ENCODE results near the gene BABAM2.

The BABAM2 gene

DNA sequence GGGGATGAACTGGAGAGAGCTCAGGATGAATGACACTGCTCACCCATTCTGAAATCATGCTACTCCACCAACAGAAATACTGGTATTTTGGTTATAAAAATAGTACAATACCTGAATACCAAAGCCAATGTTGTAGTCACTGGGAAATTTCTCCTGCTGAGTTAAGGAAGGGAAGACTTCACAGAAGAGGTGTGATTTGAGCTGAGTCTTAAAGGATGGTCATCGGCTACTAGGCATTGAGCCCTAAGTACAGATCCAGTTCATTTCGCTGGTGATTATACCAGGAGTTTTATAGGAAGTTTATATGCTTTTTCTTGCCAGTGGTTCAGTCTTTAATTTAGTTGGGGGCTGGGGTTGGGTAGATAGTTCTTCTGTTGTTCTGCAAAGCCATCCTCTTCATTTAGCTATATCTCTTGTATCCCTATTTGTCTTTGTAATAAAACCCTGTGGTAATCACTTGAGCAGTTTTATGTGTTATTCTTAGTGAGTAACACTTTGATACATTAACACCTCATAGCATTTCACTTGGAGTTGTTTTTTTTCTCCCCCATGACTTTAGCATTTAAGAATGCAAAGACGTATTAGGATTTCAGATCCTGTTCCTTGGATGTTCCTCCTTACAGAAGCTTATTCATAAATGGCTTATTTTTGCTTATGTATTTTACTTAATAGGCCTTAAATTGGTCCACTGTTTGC lies 262.2 kb downstream of the BABAM2 start:
- in situ Hi-C loops (cut with HindIII; ENCODE audit: low sequenced_read_pairs) = no loop called here

DNA sequence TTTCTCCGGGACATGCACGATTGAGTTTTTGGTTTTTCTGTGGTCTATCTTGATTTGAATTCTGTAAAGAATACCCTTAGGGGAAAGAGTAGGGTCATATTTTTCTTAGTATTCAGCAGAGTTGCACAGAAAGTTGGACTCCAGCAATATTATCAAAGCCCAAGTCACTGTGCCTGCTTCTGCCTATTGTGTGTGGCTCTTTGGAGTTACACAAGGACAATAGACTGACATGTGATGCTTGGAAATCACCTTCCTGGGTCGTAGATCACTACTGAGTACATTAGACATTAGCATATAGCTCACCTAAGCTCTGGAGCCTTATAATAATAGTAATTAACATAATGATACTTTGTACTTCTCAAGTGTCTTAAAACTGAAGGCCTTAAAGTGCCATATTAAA lies 263.3 kb downstream of the BABAM2 start:
- in situ Hi-C loops (cut with HindIII; ENCODE audit: low sequenced_read_pairs) = no loop called here

DNA sequence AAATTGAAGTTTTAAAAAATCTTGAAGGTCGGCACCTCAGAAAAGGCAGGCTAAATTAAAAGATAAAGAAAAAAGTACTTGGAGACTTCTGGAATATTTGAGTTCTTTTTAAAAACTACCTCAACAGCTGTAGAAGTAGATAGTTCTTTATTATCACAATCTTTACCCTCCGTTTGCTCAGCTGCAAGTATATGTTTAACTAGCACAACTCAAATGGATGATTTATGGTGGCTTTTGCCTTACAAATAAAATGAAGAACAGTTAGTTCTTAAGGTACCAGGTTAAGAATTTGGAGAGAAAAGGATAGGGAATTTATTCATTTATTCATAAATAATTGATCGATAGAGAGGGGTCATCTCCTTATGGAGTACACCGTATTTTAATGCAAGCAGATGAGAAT lies 264.6 kb downstream of the BABAM2 start:
- in situ Hi-C loops (cut with HindIII; ENCODE audit: low sequenced_read_pairs) = no loop called here

GRCh38 chr2:28155627-28156026 lies 265.1 kb downstream of the BABAM2 start:
- in situ Hi-C loops (cut with HindIII; ENCODE audit: low sequenced_read_pairs) = no loop called here

GRCh38 chr2:28158791-28159190 lies 268.3 kb downstream of the BABAM2 start:
- in situ Hi-C loops (cut with HindIII; ENCODE audit: low sequenced_read_pairs) = no loop called here

DNA sequence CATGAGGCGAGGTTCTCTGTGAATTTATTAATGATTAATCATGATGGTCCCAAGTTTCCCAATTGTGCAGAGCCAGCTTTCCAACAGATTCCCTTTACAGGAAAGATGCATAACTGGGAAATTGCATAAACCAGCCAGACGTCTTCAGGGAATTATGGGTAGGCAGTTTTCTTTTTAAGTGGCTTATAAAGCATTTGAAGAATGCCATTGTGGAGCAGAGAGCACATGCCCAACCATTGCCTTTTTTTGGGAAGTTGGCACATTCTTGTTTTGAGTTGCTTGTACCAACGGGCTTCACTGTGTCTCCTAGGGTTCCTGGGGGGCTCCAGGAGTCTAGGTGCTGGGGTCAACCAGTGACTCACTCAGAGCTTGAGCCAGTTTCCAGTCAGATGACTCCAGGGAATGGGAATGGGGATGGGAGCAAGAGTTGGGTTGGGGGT lies 270.5 kb downstream of the BABAM2 start:
- in situ Hi-C loops (cut with HindIII; ENCODE audit: low sequenced_read_pairs) = no loop called here

DNA sequence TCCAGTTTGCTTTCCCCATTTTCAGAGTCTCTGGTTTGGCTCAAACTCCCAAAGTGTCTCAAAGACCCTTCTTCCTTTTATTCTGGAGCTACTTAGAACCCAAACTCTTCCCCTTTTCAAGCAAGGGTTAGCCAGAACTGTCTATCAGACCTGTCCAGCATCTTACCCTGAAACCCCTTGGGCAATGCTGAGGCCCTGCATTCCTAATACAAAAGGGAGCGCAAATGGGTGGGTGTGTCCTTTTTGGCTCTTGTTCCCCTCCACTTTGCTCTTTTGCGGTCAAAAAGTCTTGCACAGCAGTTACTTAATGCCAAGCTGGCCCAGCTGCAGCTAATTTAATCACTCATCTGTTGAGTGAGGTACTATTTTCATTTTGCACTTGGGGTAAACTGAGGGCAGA lies 270.9 kb downstream of the BABAM2 start:
- in situ Hi-C loops (cut with HindIII; ENCODE audit: low sequenced_read_pairs) = no loop called here

DNA sequence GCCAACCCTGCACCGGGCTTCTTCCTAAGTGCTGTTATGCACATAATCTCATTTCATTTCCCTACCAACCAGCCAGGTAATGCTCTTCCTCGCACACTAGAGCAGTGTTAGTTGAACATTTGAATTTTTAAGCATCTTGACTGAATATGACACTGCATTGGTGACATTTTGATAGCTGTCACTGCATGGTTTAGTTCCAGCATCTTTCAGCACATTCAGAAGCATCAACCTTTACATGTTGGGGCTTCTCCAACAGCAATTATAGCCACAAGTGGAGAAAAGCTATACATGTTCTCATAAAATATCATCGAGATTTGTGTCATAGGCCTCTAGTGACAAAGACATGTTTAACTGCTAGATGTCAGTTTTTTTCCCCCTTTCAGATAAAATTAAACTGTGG lies 272.0 kb downstream of the BABAM2 start:
- in situ Hi-C loops (cut with HindIII; ENCODE audit: low sequenced_read_pairs) = no loop called here

- in situ Hi-C loops (cut with HindIII; ENCODE audit: low sequenced_read_pairs) = no loop called here
Measured at GRCh38 chr2:28163028-28163427, 272.5 kb downstream of the BABAM2 start.

DNA sequence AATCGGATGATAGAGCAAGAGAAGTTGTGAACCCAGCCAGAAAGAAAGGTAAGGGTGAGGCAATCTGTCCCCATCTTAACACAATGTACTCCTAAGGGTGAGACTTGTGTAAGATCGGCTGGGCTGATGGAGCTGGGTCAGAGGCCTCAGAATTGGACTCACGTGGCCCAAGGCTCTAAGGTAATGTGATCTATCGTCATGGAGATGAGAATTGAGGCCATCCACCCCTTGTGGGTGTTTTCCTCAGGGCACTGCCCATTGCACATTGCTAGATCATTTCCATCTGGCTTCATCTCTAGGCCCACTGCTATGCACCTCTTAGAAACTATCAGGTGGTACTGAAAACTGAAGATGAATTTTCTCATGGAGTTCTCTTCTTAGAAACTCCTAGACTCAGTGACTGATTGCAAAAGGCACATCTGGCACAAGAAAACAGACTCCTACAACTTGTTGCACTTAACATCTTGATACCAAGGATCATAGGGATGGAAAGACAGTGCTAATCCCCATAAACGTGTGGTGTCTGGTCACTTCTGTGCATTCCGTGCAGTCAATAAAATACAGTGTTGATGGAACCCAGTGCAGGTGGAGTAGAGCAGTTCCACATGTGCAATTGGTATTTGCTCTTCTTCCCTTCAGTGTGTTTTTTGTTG lies 273.2 kb downstream of the BABAM2 start:
- in situ Hi-C loops (cut with HindIII; ENCODE audit: low sequenced_read_pairs) = no loop called here

DNA sequence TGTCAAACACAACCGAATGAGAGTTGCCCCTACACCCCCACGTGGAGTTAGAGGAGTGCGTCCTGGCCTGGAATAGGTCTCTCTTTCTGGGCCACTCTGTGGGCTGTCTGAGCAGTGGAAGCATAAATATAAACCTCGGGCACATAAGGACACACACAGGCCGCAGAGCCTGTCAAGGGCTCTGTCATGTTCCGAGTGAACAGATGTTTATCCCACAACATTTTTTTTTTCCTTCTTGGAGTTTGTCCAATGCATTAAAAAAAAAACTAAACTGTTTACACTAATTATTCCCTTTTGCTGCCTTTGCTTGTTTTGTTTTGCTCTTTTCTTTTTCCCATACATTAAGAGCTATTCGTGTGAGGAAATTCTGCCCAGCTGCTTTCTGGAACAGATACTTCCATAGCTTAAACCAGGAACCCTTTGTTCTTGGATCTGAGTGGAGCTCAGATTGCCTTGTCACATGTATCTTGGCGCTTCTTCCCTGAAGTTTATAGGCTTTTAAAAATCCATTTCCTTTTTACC lies 273.8 kb downstream of the BABAM2 start:
- in situ Hi-C loops (cut with HindIII; ENCODE audit: low sequenced_read_pairs) = no loop called here

GRCh38 chr2:28165087-28165635 lies 274.6 kb downstream of the BABAM2 start:
- in situ Hi-C loops (cut with HindIII; ENCODE audit: low sequenced_read_pairs) = loop anchor here (5.0 kb wide), 1 partner anchor 48 kb away; no protein-coding TSS in a partner anchor

DNA sequence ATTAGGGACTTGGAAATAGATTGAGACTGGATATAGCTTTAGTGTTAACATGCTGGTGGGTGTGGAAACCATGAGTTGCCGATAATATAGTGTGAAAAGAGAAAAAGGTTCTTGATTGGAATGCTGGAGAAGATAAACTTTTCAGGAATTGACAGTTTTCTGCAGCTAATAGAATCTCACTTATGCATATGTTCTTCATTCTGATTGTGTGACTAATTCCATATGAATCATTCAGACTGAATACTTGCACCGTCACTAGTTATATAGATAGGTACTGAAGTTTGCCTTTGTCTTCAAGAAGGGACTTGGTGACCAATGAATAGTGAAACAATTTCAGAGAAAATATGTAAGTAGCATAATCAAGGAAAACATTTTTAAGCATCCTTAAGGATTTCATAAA lies 276.4 kb downstream of the BABAM2 start:
- in situ Hi-C loops (cut with HindIII; ENCODE audit: low sequenced_read_pairs) = loop anchor here (5.0 kb wide), 1 partner anchor 50 kb away; no protein-coding TSS in a partner anchor

GRCh38 chr2:28168376-28168775 lies 277.8 kb downstream of the BABAM2 start:
- in situ Hi-C loops (cut with HindIII; ENCODE audit: low sequenced_read_pairs) = loop anchor here (5.0 kb wide), 1 partner anchor 51 kb away; no protein-coding TSS in a partner anchor

DNA sequence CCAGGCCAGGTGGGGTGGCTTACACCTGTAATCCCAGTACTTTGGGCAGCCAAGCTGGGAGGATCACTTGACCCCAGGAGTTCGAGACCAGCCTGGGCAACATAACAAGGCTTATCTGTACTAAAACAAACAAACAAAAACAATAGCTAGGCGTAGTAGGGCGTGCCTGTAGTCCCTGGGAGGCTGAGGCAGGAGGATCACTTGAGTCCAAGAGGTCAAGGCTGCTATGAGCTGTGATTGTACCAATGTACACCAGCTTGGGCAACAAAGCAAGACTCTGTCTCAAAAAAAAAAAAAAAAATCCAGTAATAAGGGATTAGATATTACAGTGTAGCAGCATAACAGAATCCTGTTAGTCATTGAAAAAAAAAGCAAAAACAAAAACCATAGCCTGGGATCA lies 279.0 kb downstream of the BABAM2 start:
- in situ Hi-C loops (cut with HindIII; ENCODE audit: low sequenced_read_pairs) = loop anchor here (5.0 kb wide), 1 partner anchor 52 kb away; no protein-coding TSS in a partner anchor

GRCh38 chr2:28172114-28172898 lies 281.8 kb downstream of the BABAM2 start:
- in situ Hi-C loops (cut with HindIII; ENCODE audit: low sequenced_read_pairs) = no loop called here

- in situ Hi-C loops (cut with HindIII; ENCODE audit: low sequenced_read_pairs) = no loop called here
Measured at GRCh38 chr2:28173377-28173776, 282.8 kb downstream of the BABAM2 start.

GRCh38 chr2:28174211-28174610 lies 283.7 kb downstream of the BABAM2 start:
- in situ Hi-C loops (cut with HindIII; ENCODE audit: low sequenced_read_pairs) = no loop called here

GRCh38 chr2:28175028-28175427 lies 284.5 kb downstream of the BABAM2 start:
- in situ Hi-C loops (cut with HindIII; ENCODE audit: low sequenced_read_pairs) = no loop called here

DNA sequence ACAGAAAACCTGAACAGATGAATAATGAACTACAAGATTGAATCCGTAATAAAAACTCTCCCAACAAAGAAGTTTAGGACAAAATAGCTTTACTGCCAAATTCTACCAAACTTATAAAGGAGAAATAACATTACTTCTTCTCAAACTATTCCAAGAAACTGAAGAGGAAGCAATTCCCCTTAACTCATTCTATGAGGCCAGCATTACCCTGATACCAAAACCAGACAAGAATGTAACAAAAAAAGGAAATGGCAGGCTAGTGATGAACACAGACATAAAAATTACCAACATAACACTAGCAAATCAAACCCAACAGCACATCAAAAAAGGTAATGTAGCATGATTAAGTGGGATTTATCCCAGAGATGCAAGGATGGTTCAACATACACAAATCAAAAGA lies 288.4 kb downstream of the BABAM2 start:
- in situ Hi-C loops (cut with HindIII; ENCODE audit: low sequenced_read_pairs) = no loop called here

DNA sequence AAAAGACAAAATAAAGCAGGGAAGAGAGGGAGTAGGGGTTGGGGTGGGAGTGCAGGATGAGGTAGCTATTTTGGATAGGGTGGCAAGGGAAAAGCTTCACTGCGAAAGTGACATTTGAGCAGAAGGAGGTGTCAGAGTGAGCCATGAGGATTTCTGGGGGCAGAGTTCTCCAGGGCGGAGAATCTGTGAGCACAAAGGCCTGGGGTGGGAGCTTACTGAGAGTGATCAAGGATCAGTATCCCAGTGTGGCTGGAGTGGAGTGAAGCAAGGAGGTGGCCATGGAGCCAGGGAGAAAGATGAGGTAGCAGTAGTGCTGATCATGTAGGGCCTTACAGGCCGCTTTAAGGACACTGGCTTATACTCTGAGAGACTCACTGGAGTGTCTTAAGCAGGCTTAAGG lies 291.3 kb downstream of the BABAM2 start:
- in situ Hi-C loops (cut with HindIII; ENCODE audit: low sequenced_read_pairs) = no loop called here
